Inflammatory macrophage treated with lipopolysaccharide for 4 hours (primary cell): Measurements from ENCODE around the gene BICRAL.
"Not testable (repeated sequence)": the region's sequence is repeated elsewhere in the genome, so short reads cannot be mapped to it uniquely, and the experiment has no call there.

Experiments used
- DNase-seq: peaks from one replicate; pipeline ENCODE4 v3.0.0-alpha.2; 2020

BICRAL gene

GRCh38 chr6:42851599-42851998 is 69.7 kb downstream of the BICRAL start:
- DNase-seq = no peak

DNA sequence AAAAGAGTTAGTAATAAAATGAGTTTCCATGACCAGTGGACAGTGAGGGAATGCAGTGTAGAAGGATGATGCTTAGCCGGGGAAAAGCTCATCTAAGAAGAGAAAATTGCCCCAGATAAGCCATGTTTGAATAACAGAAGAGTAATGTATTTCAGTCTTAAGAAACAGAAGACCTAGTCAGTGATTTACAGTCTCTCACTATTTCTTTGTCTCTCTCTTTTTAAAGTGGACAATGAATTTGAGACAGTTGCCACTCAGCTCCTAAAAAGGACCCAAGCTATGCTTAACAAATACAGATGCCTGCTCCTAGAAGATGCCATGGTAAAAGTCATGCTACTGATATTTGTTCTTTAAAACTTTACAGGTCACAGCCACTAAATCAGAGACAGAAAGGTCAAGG is 78.2 kb downstream of the BICRAL start:
- no peak for DNase-seq

DNA sequence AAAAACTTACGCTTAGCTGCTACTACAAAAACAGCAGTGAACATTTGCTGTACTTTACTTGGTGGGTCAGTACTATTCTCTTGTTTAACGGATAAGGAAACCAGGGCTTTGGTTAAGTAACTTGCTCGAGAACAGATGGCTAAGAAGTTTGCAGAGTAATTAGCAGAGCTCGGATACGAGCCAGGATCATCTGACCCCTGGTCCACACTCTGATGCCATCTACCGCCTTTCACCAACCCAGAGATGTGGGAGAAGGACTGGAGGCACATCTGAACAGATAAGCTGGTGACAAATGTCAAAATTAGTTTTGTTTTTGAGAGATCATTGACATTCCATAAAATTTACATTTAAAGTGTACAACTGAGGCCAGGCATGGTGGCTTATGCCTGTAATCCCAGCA is 78.6 kb downstream of the BICRAL start:
- DNase-seq = no peak

DNA sequence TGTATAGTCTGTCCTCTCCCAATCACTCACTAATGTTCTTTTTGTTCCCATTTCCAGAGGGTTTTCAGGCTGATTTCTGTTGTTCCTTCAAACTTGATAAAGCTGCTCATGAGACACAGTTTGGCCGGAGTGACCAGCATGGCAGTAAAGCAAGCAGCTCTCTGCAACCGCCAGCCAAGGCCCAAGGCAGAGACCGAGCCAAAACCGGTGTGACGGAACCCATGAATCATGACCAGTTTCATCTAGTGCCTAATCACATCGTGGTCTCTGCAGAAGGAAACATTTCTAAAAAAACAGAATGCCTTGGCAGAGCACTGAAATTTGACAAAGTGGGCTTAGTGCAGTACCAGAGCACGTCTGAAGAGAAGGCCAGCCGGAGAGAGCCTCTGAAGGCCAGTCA is 82.8 kb downstream of the BICRAL start:
- DNase-seq = no peak

DNA sequence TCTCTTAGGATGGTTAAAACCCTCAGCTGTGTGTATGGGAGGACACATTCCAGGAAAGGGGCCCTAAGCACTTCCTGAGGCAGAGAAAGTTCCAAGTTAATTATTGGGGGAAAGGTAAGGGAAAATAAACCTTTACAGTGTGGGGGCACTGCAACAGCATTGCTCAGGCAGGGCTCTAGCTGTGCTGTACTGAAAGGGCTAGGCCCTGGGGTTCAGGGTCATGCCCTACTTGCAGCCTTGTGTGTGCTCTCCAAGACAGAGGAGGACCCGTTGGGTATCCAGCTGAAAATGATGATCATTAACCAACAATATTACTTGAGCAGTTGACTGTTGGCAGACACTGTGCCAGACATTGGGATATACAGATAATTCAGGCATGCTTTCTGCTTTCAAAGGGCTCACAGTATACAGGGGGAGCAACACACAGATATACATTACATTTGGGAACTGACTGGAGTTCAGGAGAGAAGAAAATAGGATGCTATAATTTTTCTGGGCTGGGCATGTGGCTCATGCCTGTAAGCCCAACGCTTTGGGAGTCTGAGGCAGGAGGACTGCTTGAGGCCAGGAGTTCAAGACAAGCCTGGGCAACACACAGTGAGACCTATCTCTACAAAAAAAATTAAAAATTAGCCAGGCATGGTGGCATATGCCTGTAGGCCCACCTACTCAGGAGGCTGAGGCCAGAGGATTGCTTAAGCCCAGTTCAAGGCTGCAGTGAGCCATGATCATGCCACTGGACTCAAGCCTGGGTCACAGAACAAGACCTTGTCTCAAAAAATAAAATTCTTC is 88.5 kb downstream of the BICRAL start:
- no peak for DNase-seq

DNA sequence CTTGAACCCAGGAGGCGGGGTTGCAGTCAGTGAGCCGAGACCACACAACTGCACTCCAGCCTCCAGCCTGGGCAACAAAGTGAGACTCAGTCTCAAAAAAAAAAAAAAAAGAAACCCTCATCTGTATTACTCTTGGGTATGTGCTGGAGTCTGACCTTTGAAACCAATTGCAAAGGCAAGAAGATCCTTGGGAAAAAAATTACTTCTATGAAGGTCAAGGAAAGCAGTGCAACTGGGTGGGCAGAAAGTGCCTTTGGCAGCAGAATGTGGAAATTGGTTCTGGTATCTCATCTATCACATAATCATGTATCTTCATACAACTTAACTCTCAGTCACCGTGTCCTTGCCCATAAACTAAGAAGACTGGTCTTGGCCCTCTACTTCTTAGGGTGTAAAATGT is 89.9 kb downstream of the BICRAL start:
- no peak for DNase-seq

GRCh38 chr6:42873313-42873712 is 91.5 kb downstream of the BICRAL start:
- DNase-seq = no peak

GRCh38 chr6:42877695-42878094 is 95.8 kb downstream of the BICRAL start:
- no peak for DNase-seq

GRCh38 chr6:42879372-42880239 is 97.8 kb downstream of the BICRAL start, which contains the start of gene RPL7L1:
Gene RPL7L1 (plus strand): TSS chr6:42879616. CDS start chr6:42879911, 295 bp downstream.
- peak; percentile 88 for DNase-seq

GRCh38 chr6:42880240-42880817 is 98.5 kb downstream of the BICRAL start:
- DNase-seq = not testable (repeated sequence)

- not testable (repeated sequence) for DNase-seq
Measured at GRCh38 chr6:42880871-42881270, 99.0 kb downstream of the BICRAL start.

DNA sequence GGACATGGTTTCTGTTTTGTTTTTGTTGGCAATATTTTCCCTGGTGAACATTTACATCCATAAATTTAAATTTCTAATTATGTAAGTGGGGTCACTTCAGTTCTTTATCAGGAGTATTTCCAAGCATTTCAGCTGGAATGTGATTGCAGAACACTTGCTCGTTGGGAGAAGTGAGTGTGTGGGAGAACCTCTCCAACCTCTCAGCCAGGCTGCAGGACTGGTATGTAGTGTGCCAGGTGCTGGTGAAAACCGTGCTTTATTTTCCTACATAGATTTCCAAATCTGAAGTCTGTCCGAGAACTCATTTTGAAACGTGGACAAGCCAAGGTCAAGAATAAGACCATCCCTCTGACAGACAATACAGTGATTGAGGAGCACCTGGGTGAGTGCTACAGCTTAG is 103.8 kb downstream of the BICRAL start:
- DNase-seq = no peak

DNA sequence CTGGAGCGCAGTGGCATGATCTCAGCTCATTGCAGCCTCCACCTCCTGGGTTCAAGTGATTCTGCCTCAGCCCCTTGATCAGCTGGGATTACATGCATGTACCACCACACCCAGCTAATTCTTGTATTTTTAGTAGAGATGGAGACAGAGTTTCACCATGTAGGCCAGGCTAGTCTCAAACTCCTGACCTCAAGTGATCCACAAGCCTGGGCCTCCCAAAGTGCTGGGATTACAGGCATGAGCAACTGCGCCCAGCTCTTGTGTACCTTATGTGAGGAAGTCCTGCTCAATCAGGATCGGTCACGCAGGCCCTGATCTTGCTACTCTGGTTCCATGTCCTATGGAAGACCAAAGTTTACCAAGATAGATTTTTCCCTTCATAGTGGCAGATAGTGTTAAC is 106.3 kb downstream of the BICRAL start:
- DNase-seq = not testable (repeated sequence)

DNA sequence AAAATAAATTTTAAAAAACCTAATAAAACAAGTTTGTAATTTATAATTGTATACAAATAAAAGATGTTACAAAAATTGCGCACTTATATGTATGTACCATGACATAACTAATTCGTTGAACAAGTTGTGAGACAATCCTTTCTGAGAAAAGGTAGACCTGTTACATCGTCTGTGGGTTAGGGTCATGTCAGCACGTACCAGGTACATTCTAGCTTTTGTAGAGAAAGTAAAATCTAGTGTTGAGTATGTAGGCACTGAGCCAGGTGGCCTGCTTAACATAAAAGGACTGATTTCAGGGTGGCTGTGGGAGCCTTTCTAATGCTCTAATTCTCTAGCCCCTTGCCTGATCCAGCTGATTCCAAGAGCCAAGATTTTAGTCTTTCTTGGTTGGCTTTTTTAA is 108.0 kb downstream of the BICRAL start:
- DNase-seq = no peak

DNA sequence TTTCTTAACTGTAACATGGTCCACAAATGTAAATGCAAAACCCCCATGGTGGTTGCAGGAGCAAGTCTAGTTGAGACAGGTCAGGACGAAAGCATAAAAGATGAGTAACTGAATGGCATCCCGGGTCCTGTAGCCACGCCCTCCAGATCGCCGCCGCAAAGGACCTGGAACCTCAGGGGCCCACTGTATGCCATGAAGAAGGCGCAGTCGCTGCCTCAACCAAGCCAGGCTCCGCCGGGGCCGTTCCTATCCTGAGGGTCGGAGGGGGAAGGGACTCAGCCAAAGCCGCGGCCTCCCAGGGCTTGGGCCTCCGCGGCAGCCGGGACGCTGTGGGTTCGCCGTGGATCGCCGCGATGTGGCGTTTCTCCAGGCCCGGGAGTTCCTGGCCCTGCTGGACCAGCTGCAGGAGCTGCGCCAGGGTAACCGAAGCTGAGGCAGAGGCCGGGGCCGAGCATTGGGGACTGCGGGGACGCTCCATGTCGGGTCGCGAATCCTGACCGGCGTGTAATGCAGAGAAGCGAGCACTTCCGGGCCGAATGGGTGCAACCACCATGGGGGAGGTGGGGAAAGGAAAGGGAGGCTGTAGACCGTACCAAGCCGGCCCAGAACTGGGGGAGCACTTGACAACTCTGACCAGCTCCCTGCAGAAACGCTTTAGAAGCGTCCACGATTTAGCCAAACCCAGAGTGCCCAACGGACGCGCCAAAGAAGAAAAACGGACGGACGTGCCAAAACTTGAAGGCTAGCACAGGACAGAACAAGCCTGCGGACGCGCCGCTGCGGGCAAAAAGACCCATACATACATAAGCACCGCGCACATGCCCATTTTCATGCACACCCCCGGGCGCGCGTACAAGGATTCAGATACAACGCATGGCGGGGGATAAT is 108.7 kb downstream of the BICRAL start:
- DNase-seq = peak; percentile 94

- no peak for DNase-seq
Measured at GRCh38 chr6:42891199-42891722, 109.4 kb downstream of the BICRAL start.

DNA sequence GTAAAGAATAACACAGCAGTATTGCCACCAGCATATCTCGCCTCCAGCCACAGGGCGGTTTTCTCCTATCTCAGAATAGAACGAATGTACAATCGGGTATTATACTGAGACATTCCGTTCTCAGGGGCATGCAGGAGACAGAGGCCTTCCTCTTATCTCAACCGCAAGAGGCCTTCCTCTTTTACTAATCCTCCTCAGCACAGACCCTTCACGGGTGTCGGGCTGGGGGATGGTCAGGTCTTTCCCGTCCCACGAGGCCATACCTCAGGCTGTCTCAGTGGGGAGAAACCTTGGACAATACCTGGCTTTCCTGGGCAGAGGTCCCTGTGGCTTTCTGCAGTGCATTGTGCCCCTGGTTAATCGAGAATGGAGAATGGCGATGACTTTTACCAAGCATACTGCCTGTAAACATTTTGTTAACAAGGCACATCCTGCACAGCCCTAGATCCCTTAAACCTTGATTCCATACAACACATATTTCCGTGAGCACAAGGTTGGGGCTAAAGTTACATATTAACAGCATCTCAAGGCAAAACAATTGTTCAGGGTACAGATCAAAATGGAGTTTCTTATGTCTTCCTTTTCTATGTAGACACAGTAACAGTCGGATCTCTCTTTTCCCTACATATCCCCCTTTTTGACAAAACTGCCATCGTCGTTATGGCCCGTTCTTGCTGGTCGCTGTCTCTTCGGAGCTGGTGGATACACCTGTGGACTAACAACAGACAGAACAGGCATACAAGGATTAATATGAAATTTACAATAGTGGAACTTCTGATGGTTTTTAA is 112.4 kb downstream of the BICRAL start:
- not testable (repeated sequence) for DNase-seq

DNA sequence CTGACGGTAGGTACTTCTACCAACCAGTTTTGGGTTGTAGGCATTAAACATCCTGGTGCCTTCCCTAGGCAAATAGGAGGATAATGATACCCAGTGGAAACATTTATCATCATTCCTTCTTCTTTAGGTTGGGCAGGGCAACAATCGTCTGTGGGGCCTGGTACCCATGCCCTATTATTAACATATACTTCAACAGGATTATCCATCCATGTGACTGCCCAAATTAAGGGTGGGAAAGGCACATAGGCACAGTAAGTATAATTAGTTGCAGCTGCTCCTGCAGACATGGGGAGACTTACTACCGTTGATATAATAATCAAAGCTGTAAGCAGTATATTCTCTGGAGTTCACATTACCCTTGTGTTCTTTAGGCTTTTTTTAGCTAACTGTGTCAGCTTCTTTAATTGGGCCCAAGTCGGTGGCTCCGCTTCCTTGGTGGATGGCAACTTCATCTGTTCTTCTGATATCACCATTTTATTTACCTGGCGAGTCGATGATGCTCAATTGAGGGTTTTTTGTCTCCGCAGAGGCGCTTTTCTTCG is 114.4 kb downstream of the BICRAL start:
- DNase-seq = no peak

GRCh38 chr6:42898891-42899361 is 117.1 kb downstream of the BICRAL start:
- DNase-seq = peak; percentile 74

GRCh38 chr6:42899871-42900270 is 118.0 kb downstream of the BICRAL start:
- no peak for DNase-seq

DNA sequence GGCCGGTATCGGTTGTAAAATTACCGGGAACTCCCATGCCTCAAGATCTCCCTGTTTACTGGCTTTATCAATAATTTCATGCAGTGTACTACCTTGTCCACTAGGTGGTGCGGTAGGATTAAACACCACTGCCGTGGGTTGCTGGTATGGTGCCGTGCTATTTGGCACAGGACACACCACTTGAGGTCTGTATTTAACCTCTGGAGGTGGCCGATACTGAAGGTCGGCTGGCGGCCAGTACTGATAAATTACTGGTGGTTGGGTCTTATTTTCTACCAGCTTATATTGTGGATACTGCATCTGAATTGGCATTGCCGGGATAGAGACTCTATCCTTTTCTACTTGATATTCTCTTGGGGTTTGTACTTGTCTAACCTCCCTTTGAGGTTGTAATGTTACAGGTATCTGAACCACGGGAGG is 119.7 kb downstream of the BICRAL start:
- peak; percentile 78 for DNase-seq
